HEK293 (cell line): ENCODE results near the gene SLU7.

Source experiments
- HOXD13 ChIP-seq: sonication (generic); formaldehyde crosslinking; IDR thresholded peaks from 2 replicates; pipeline ENCODE4 v1.8.0; 2022; ENCODE audit warnings: missing genetic modification reagents, borderline replicate concordance
- YY1 ChIP-seq: fragments of 450-650 bp; formaldehyde crosslinking; IDR thresholded peaks from 2 replicates; pipeline ENCODE4 v1.5.1; 2018; ENCODE audit warnings: missing biosample characterization, missing genetic modification characterization
- ZBTB20 ChIP-seq: fragments of 450-650 bp; formaldehyde crosslinking; IDR thresholded peaks from 2 replicates; pipeline ENCODE4 v1.5.1; 2016; ENCODE audit warnings: missing biosample characterization, missing genetic modification characterization
- ZFP69B ChIP-seq: fragments of 450-650 bp; formaldehyde crosslinking; IDR thresholded peaks from 2 replicates; pipeline ENCODE4 v1.5.1; 2016; ENCODE audit warnings: missing biosample characterization, missing genetic modification characterization
- ZNF114 ChIP-seq: fragments of 450-650 bp; formaldehyde crosslinking; IDR thresholded peaks from 2 replicates; pipeline ENCODE4 v1.5.0; 2017; ENCODE audit warnings: missing biosample characterization, missing genetic modification characterization
- ZNF274 ChIP-seq, 2 experiments: fragments of 200-500 bp in 1 of 2; fragments of 450-650 bp in 1 of 2; sonication (Bioruptor generic) in 1 of 2; formaldehyde crosslinking in 1 of 2; IDR thresholded peaks; 2 replicates each; pipeline versions ENCODE4 v1.5.1 to v1.6.1; 2014 to 2016; ENCODE audit warnings: borderline replicate concordance in 1 of 2, inconsistent platforms in 1 of 2, low read length in 1 of 2, missing biosample characterization in 1 of 2, missing genetic modification characterization in 1 of 2
- ZNF549 ChIP-seq: fragments of 450-650 bp; IDR thresholded peaks from 2 replicates; pipeline ENCODE4 v1.5.1; 2018; ENCODE audit warnings: missing biosample characterization, missing genetic modification characterization, mild to moderate bottlenecking, inconsistent platforms, moderate library complexity
- ZNF830 ChIP-seq: fragments of 450-650 bp; IDR thresholded peaks from 2 replicates; pipeline ENCODE4 v1.5.0; 2018; ENCODE audit warnings: missing biosample characterization, missing genetic modification characterization, low read depth, mild to moderate bottlenecking, moderate library complexity
- TF ChIP-seq, protein P1 (sequence below): fragments of 450-650 bp; formaldehyde crosslinking; IDR thresholded peaks from 2 replicates; pipeline ENCODE4 v1.5.1; 2016; ENCODE audit warnings: missing biosample characterization, missing genetic modification characterization

DNA sequence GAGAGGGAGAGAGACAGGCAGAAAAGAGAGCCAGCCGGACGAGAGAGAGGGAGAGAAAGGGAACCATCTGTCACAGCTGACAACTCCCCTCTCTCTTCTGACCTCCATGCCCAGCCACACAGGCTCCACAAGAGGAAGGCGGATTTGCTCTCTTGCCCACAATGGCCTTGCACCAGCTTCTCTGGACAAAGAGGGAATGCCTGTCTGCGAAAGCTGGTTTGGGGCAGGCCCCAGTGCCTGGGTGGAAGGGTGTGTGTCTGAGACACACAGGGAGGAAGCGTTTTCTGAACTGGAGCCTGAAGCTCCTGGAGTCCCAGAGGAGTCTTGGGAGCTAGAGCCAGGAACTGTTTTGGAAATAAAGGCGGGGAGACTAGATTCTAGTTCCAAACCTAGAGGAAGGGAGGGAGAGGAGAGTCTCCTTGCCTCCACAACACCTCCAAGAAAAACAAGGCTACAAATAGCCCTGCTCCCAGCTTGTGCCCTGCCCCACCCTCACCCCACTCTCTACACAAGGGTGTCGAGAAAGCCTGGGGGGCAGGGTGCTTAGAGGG is 60.9 kb downstream of the SLU7 start:
- TF ChIP-seq, protein P1, sequence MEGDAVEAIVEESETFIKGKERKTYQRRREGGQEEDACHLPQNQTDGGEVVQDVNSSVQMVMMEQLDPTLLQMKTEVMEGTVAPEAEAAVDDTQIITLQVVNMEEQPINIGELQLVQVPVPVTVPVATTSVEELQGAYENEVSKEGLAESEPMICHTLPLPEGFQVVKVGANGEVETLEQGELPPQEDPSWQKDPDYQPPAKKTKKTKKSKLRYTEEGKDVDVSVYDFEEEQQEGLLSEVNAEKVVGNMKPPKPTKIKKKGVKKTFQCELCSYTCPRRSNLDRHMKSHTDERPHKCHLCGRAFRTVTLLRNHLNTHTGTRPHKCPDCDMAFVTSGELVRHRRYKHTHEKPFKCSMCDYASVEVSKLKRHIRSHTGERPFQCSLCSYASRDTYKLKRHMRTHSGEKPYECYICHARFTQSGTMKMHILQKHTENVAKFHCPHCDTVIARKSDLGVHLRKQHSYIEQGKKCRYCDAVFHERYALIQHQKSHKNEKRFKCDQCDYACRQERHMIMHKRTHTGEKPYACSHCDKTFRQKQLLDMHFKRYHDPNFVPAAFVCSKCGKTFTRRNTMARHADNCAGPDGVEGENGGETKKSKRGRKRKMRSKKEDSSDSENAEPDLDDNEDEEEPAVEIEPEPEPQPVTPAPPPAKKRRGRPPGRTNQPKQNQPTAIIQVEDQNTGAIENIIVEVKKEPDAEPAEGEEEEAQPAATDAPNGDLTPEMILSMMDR (tag by site-specific recombination): no peak
- no peak for TF ChIP-seq ZFP69B (tag by site-specific recombination)
- no peak for TF ChIP-seq ZBTB20 (tag by site-specific recombination)
- no peak for TF ChIP-seq HOXD13
- TF ChIP-seq YY1 (tag by site-specific recombination): no peak
- no peak for TF ChIP-seq ZNF549 (tag by site-specific recombination)
- no peak for TF ChIP-seq ZNF114
- no peak for TF ChIP-seq ZNF830 (tag by site-specific recombination)
- TF ChIP-seq ZNF274 (IDR thresholded peaks at IDR 0.05; ENCODE audit: low read length): no peak
- no peak for TF ChIP-seq ZNF274 (tag by site-specific recombination; IDR thresholded peaks at IDR 0.05; ENCODE audit: borderline replicate concordance)
